Astrocyte (in vitro differentiated cells and primary cell): ENCODE results near the gene CLOCK.

ENCODE experiments used
- CTCF ChIP-seq: IDR thresholded peaks from 2 replicates; pipeline ENCODE4 v1.5.1; 2011; ENCODE audit warnings: low read depth, mild to moderate bottlenecking, inconsistent platforms, low read length, moderate library complexity; ENCODE audit not compliant: insufficient read depth
- EZH2 ChIP-seq: IDR thresholded peaks from 2 replicates; pipeline ENCODE4 v1.6.1; 2012; ENCODE audit warnings: mild to moderate bottlenecking, low read length, inconsistent platforms; ENCODE audit not compliant: insufficient read depth

GRCh38 chr4:55437823-55438222 is 108.9 kb downstream of the CLOCK start:
- no peak for TF ChIP-seq EZH2
- TF ChIP-seq CTCF, result no peak
